ENCODE data around the gene AGBL4.

- TF ChIP-seq, protein P1, sequence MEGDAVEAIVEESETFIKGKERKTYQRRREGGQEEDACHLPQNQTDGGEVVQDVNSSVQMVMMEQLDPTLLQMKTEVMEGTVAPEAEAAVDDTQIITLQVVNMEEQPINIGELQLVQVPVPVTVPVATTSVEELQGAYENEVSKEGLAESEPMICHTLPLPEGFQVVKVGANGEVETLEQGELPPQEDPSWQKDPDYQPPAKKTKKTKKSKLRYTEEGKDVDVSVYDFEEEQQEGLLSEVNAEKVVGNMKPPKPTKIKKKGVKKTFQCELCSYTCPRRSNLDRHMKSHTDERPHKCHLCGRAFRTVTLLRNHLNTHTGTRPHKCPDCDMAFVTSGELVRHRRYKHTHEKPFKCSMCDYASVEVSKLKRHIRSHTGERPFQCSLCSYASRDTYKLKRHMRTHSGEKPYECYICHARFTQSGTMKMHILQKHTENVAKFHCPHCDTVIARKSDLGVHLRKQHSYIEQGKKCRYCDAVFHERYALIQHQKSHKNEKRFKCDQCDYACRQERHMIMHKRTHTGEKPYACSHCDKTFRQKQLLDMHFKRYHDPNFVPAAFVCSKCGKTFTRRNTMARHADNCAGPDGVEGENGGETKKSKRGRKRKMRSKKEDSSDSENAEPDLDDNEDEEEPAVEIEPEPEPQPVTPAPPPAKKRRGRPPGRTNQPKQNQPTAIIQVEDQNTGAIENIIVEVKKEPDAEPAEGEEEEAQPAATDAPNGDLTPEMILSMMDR (IDR thresholded peaks at IDR 0.05; ENCODE audit: low read length): no peak
- no peak for TF ChIP-seq EZH2 (IDR thresholded peaks at IDR 0.05; ENCODE audit: borderline replicate concordance, low read length)
These were observed 1200.6 kb downstream of the AGBL4 start for GRCh38 chr1:48823168-48823567.

All from OCI-LY1 (cell line).